Measurements from ENCODE around the gene DNLZ.

The DNLZ gene

GRCh38 chr9:136363949-136364748 lies 605 bp upstream of the DNLZ start:
- H3K4me3 ChIP-seq (ENCODE audit: low read depth, low read length): no peak overlapping the region

GRCh38 chr9:136362450-136362784 lies 1.1 kb downstream of the DNLZ start:
- H3K4me3 ChIP-seq (ENCODE audit: low read depth, low read length): no peak overlapping the region
- no peak for TF ChIP-seq CTCF (IDR thresholded peaks at IDR 0.05; ENCODE audit: borderline replicate concordance, insufficient read depth, low read depth, low read length)

More at GRCh38 chr9:136363949-136364748, 605 bp upstream of the DNLZ start:
- no peak for TF ChIP-seq CTCF (IDR thresholded peaks at IDR 0.05; ENCODE audit: borderline replicate concordance, insufficient read depth, low read depth, low read length)

- TF ChIP-seq CTCF (IDR thresholded peaks at IDR 0.05; ENCODE audit: borderline replicate concordance, insufficient read depth, low read depth, low read length): no peak
- no peak overlapping the region for H3K4me3 ChIP-seq (ENCODE audit: low read depth, low read length)
Measured at GRCh38 chr9:136361754-136362449, 1.6 kb downstream of the DNLZ start.

- TF ChIP-seq CTCF (IDR thresholded peaks at IDR 0.05; ENCODE audit: borderline replicate concordance, insufficient read depth, low read depth, low read length): no peak
- H3K4me3 ChIP-seq (ENCODE audit: low read depth, low read length): no peak overlapping the region
Measured at GRCh38 chr9:136361047-136361753, 2.3 kb downstream of the DNLZ start.

GRCh38 chr9:136359774-136360718 lies 3.5 kb downstream of the DNLZ start:
- no peak for TF ChIP-seq CTCF (IDR thresholded peaks at IDR 0.05; ENCODE audit: borderline replicate concordance, insufficient read depth, low read depth, low read length)
- H3K4me3 ChIP-seq (ENCODE audit: low read depth, low read length): no peak overlapping the region

- H3K4me3 ChIP-seq (ENCODE audit: low read depth, low read length): no peak overlapping the region
- no peak for TF ChIP-seq CTCF (IDR thresholded peaks at IDR 0.05; ENCODE audit: borderline replicate concordance, insufficient read depth, low read depth, low read length)
Measured at GRCh38 chr9:136358888-136359287, 4.7 kb downstream of the DNLZ start.
